Measurements from ENCODE around the gene ARF1.
A peak's percentile ranks its signal among the peaks of the same experiment; 100 is the strongest.
"Not testable (repeated sequence)": the region's sequence is repeated elsewhere in the genome, so short reads cannot be mapped to it uniquely, and the experiment has no call there.

The ARF1 gene

GRCh38 chr1:228104526-228105269, 22.2 kb downstream of the ARF1 start:
- DNase-seq = no peak

- DNase-seq = no peak
Observed at GRCh38 chr1:228105270-228105995, 22.9 kb downstream of the ARF1 start.

GRCh38 chr1:228105996-228106799, 23.7 kb downstream of the ARF1 start:
- no peak for DNase-seq

GRCh38 chr1:228106800-228107054, 24.2 kb downstream of the ARF1 start:
- DNase-seq = no peak

- DNase-seq = no peak
Observed at GRCh38 chr1:228107636-228108035, 25.1 kb downstream of the ARF1 start.

GRCh38 chr1:228108055-228108690, 25.7 kb downstream of the ARF1 start:
- DNase-seq = no peak

GRCh38 chr1:228108742-228109072, 26.2 kb downstream of the ARF1 start:
- DNase-seq = no peak

- peak; percentile 97 for DNase-seq
Observed at GRCh38 chr1:228109073-228109961, 26.8 kb downstream of the ARF1 start, which contains the start of gene MRPL55. Gene MRPL55, minus strand, starts transcription at chr1:228109299. Its CDS starts 1,039 bp downstream, at chr1:228108260.

GRCh38 chr1:228109962-228110488, 27.5 kb downstream of the ARF1 start:
- DNase-seq = no peak

GRCh38 chr1:228110556-228110955, 28.0 kb downstream of the ARF1 start:
- DNase-seq = no peak

GRCh38 chr1:228111315-228111714, 28.8 kb downstream of the ARF1 start:
- DNase-seq = not testable (repeated sequence)

- no peak for DNase-seq
Observed at GRCh38 chr1:228112167-228112566, 29.7 kb downstream of the ARF1 start.

GRCh38 chr1:228112617-228113016, 30.1 kb downstream of the ARF1 start:
- DNase-seq = no peak

GRCh38 chr1:228114827-228115226, 32.3 kb downstream of the ARF1 start:
- DNase-seq = no peak

GRCh38 chr1:228117335-228117734, 34.8 kb downstream of the ARF1 start:
- DNase-seq = no peak

- DNase-seq = no peak
Observed at GRCh38 chr1:228118040-228118439, 35.5 kb downstream of the ARF1 start.

- DNase-seq = no peak
Observed at GRCh38 chr1:228120351-228120750, 37.8 kb downstream of the ARF1 start.

- DNase-seq = no peak
Observed at GRCh38 chr1:228120857-228121489, 38.5 kb downstream of the ARF1 start.

- no peak for DNase-seq
Observed at GRCh38 chr1:228122921-228123441, 40.5 kb downstream of the ARF1 start.

- DNase-seq = no peak
Observed at GRCh38 chr1:228123505-228123904, 41.0 kb downstream of the ARF1 start.

- no peak for DNase-seq
Observed at GRCh38 chr1:228125185-228125584, 42.7 kb downstream of the ARF1 start.
